ENCODE results near the gene SAMHD1.

SAMHD1 gene

GRCh38 chr20:36957875-36958667 is 6.6 kb upstream of the SAMHD1 start:
- Histone ChIP-seq H3K4me1 (no peaks in the 10 kb centered on the region), H2AFZ (no peak overlapping the region), H3K4me2 (ENCODE audit: low read length) (no peak overlapping the region), H3K9ac (no peak overlapping the region), H3K36me3 (ENCODE audit: control insufficient read depth, insufficient read depth, low read length) (no peaks in the 10 kb centered on the region), H3K4me3 (ENCODE audit: low read depth, low read length) (no peak overlapping the region), H3K27ac (no peak overlapping the region), H3K27me3 (ENCODE audit: control insufficient read depth, insufficient read depth, low read length) (no peaks in the 10 kb centered on the region), H3K79me2 (no peaks in the 10 kb centered on the region), H3K9me3 (ENCODE audit: control insufficient read depth, low read length) (no peaks in the 10 kb centered on the region)
- TF ChIP-seq CTCF (IDR thresholded peaks at IDR 0.05), result no peak

GRCh38 chr20:36956674-36957073 is 5.2 kb upstream of the SAMHD1 start:
- Histone ChIP-seq H2AFZ (no peak overlapping the region), H3K27ac (no peak overlapping the region), H3K79me2 (no peaks in the 10 kb centered on the region), H3K36me3 (ENCODE audit: control insufficient read depth, insufficient read depth, low read length) (no peaks in the 10 kb centered on the region), H3K27me3 (ENCODE audit: control insufficient read depth, insufficient read depth, low read length) (no peaks in the 10 kb centered on the region), H3K4me1 (no peaks in the 10 kb centered on the region), H3K9ac (no peak overlapping the region), H3K4me2 (ENCODE audit: low read length) (no peak overlapping the region), H3K4me3 (ENCODE audit: low read depth, low read length) (no peak overlapping the region), H3K9me3 (ENCODE audit: control insufficient read depth, low read length) (no peaks in the 10 kb centered on the region)
- no peak for TF ChIP-seq CTCF (IDR thresholded peaks at IDR 0.05)

GRCh38 chr20:36956016-36956415 is 4.5 kb upstream of the SAMHD1 start:
- no peak overlapping the region for H3K27ac ChIP-seq
- H2AFZ ChIP-seq, result no peak overlapping the region
- TF ChIP-seq CTCF (IDR thresholded peaks at IDR 0.05), result no peak
- no peaks in the 10 kb centered on the region for H3K36me3 ChIP-seq (ENCODE audit: control insufficient read depth, insufficient read depth, low read length)
- no peaks in the 10 kb centered on the region for H3K9me3 ChIP-seq (ENCODE audit: control insufficient read depth, low read length)
- H3K4me2 ChIP-seq (ENCODE audit: low read length), result no peak overlapping the region
- no peak overlapping the region for H3K9ac ChIP-seq
- H3K4me1 ChIP-seq, result no peaks in the 10 kb centered on the region
- H3K4me3 ChIP-seq (ENCODE audit: low read depth, low read length), result no peak overlapping the region
- no peaks in the 10 kb centered on the region for H3K27me3 ChIP-seq (ENCODE audit: control insufficient read depth, insufficient read depth, low read length)
- no peaks in the 10 kb centered on the region for H3K79me2 ChIP-seq

- no peaks in the 10 kb centered on the region for H3K9me3 ChIP-seq (ENCODE audit: control insufficient read depth, low read length)
- peak overlapping the region; percentile 54 for H3K4me3 ChIP-seq (ENCODE audit: low read depth, low read length)
- peak overlapping the region; percentile 62 for H3K27ac ChIP-seq
- H3K36me3 ChIP-seq (ENCODE audit: control insufficient read depth, insufficient read depth, low read length), result no peaks in the 10 kb centered on the region
- H3K79me2 ChIP-seq, result no peaks in the 10 kb centered on the region
- H3K9ac ChIP-seq, result no peak overlapping the region
- H3K4me2 ChIP-seq (ENCODE audit: low read length), result peak overlapping the region; percentile 60
- TF ChIP-seq CTCF (IDR thresholded peaks at IDR 0.05), result no peak
- no peaks in the 10 kb centered on the region for H3K27me3 ChIP-seq (ENCODE audit: control insufficient read depth, insufficient read depth, low read length)
- peak overlapping the region; percentile 89 for H2AFZ ChIP-seq
- H3K4me1 ChIP-seq, result peaks cover 2% of the 10 kb centered on the region
Measured at GRCh38 chr20:36951979-36952738, 651 bp upstream of the SAMHD1 start.
